Bone marrow (tissue), 2 donors: ENCODE results near the gene DPF1.
"Not testable (repeated sequence)": the region's sequence is repeated elsewhere in the genome, so short reads cannot be mapped to it uniquely, and the experiment has no call there.

Experiments
- DNase-seq, 2 donors: peaks; one replicate each; lab custom pipeline; 2025; lab: John Stamatoyannopoulos, UW

The DPF1 gene

DNA sequence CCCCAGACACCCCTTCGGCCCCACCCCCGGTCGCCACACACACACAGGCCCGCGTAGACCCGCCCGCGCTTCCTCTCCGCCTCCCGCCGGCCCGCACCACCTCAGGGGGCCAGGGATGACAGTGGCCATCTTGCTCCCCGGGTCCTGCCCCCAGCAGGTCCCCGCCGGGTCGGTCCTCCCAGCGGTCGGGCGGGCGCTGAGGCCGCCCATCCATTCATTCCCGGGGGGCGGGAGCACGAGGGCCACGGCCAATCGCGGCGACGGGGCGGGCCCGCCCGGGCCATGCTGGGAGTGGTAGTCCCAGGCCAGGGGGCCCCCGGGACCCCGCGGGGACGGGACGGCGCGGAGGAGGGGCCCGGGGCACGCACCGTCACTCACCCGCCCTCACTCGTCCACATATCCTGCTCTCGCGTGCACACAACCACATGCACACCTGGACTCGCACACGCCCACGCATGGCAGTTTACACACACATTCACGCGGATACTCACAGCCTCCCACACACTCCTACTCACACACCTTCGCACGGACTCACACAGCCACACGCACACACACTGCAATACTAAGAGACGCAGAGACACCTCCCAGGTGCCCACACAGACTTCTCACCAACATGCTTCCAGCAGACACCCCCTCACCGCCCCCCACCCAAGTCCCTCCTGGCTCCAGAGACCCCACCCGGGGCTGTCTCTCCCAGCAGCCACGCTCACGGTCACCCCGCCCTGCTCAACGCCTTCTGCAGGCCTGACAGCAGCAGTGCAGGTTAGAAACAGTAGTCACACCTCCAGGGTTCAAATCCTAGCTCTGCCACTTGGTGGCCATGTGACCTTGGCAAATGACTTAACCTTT, at the start of gene DPF1:
TSS of gene DPF1 (minus strand) at position 209 of the 849 bp plus-strand sequence. CDS start at position 129, 80 bp downstream.
- no peak for DNase-seq

- no peak for DNase-seq
These were observed 49.5 kb upstream of the DPF1 start for GRCh38 chr19:38273499-38273898.

GRCh38 chr19:38270587-38271167, 46.7 kb upstream of the DPF1 start:
- DNase-seq: no peak

- no peak for DNase-seq
These were observed 44.5 kb upstream of the DPF1 start for GRCh38 chr19:38268539-38268938.

DNA sequence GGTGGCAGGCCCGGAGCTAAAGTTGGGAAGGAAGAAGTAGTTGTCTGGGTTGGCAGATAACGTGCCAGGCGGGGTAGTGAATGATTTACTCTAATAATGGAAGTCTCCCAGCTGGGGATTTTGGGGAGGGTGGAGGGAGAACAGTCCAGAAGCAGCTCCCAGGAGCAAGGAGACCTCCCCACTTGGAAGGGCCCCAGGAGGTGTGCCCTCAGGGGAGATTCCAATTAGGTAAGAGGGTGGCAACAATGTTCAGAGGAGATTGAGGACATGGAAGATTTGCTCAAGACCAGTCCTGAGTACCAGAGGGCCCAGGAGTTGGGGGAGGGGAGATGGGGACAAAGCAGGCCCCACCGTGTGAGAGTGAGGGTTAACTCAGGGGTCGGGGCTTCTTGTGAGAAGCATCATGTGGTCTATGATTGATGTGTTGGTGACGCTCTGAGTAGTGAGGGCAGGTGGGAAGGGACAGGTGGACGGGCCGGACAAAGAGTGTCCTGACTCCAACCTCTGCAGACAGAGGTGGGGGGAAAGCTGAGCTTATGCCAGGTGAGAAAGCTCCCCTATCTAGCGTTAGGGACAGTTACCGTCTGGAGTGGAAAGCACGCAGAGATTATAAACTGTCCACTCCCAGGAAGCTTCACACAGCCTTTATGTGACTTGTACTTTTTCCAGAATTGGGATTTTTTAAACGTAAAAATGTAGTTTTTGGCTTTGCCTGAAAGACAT, 43.9 kb upstream of the DPF1 start:
- no peak for DNase-seq

DNA sequence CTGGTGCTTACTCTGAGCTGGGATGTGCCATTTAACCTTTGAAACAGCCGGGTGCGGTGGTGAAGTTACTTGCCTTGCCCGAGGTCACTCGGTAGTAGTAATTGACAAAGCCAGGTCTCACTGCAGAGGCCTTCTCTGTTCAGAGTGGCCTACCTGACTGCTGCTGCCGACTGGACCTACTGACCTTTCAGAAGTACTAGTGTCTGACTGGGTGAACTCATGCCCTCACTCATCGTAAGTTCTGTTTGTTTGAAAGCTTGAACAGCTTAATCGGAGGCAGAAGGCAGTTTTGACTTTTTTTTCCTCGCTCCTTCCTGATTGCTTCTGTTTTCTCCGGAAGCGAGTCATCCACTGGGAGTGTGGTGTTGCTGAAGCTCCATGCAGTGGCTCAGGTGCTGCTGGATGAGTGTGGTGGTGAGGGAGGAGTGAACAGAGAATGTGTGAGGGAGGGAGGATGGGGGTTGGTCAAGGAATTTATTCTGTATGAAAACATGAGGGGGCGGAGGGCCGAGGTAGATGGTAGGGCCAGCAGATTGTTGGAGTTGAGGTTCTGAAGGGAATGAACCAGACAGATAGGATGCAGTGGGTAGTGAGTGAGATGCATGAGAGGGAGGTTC, 43.1 kb upstream of the DPF1 start:
- DNase-seq: no peak

DNA sequence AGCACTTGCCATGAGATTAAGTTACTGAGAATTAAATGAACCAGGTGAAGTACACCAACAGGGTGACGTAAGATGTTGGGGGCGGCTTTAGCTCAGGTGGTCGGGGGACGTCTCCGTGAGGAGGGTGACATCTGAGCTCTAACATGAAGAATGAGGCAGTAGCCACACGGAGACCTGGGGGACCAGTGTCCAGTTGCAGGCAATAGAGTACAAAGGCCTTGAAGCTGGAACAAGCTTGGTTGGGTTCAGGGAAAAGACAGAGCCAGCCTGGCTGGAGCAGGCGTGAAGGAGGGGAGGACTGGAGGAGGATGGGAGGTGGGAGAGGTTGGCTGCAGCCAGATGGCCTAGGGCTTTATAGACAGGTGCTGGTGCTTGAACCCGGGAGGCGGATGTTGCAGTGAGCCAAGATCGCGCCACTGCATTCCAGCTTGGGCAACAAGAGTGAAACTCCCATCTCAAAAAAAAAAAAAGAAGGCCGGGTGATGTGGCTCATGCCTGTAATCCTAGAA, 42.0 kb upstream of the DPF1 start:
- DNase-seq: no peak

DNA sequence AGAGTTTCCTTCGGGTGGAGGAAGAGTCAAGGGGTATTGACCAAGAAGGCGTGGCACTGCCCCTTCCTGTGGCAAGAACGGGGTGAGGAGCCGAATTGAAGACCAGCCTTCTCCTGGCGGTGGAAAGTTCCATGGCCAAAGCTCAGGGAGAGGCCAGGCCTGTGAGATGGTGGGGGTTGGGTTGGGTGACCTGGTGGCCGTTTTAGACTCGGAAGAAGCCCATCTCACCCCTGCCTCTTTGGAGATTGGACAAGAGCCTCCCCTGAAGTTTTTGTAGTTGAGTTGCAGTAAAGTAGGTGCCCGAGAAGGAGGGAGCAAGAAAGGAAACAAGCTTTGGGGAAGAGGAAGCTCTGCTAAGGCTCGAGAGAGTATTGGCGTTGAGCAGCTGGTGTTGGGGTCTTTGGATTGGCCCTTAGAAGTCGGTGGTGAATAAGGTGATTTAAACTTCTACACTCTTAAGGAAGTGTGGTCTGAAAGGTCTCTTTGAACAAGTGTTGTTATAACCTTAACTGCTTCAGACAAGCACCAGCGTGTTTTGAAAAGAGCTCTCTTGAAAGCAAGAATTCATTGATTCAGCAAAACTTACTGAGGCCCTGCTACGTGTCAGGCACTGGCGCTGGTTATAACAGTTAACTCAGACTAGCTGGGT, 41.3 kb upstream of the DPF1 start:
- peak in 1 of 2 donors; percentile 68 for DNase-seq

- no peak for DNase-seq
These were observed 40.6 kb upstream of the DPF1 start, which contains the start of gene SPINT2 for GRCh38 chr19:38264486-38265212. SPINT2 (plus strand) TSS chr19:38264573; CDS start chr19:38264893, 320 bp downstream.

GRCh38 chr19:38263689-38264485, 39.9 kb upstream of the DPF1 start:
- peak; percentile 19 to 55 for DNase-seq

GRCh38 chr19:38262585-38263268, 38.7 kb upstream of the DPF1 start:
- DNase-seq: no peak

DNA sequence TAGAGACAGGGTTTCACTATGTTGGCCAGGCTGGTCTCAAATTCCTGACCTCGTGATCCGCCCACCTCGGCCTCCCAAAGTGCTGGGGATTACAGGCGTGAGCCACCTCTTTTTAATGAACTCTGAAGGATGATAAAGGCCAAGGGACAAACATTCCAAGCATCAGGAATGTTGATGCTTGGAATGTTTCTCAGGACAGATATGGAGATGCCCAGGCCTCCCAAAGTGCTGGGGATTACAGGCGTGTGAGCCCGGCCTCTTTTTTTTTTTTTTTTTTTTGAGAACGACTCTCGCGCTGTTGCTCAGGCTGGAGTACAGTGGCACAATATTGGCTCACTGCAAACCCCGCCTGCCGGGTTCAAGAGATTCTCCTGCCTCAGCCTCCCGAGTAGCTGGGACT, 37.9 kb upstream of the DPF1 start:
- not testable (repeated sequence) for DNase-seq

DNA sequence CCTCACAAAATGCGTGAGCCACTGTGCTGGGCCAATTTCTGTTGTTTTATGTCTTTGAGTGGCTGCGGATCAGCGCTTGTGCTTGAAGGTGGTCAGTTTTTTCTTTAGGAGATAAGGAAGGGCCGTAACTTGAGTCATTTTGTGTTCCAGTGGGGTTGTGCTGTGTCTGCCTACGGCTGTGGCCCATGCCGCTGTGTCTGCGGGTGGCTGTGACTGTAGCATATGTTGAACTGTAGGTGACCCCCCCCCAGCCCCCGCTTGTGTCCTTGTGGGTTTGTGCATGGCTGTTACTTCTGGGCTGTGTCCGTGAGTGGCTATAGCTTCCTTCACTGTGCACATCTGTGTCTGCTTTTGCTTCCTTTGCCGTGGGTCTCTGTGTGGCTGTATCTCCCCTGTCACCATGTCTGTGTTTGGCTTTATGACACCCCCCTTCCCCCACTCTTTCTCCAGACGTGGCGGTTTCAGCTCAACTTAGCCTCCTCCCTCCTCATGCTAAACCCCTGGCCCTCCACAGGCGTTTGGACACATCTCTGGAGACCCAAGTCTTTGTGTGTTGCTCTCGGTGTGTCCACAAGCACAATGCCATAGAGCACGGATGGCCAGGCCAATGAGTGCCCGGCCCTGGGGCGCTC, 31.5 kb upstream of the DPF1 start:
- DNase-seq: no peak

DNA sequence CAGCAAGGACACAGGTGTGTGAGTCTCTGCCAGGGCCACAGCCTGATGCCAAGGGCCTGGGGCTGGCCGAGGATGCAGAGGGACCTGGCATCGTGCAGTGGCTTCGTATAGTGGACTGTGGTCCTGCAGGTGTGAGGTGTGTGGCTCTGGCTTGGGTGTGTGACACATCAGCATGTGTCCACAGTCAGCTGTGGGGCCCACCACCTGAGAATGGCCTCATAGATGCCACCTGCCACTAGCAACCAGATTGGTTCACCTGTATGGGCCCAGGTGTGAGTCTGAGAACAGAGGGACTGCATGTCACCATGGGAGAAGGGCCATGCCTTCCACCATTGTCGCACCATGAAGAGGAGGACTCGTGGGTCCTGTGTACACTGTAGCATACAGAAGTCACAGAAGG, 29.8 kb upstream of the DPF1 start:
- DNase-seq: no peak

- DNase-seq: no peak
These were observed 29.1 kb upstream of the DPF1 start for GRCh38 chr19:38252941-38253691.

DNA sequence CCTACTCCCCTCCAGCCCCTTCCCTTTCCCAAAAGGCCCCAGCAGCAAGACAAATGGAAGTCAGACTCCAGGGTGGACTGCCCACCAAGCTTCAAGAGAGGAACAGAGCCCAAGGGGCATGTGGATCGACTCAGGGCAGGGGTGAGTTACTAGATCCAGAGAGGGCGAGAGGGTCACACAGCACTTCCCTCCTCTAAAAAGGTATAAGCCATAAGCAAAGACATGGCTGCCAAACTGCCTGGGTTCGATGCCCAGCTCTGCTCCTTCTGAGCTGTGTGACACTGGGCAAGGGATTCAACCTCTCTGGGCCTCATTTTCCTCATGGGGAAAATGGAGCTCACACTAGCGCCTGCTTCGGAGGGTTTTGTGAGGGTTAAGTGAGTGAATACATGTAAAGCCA, 28.4 kb upstream of the DPF1 start:
- DNase-seq: no peak

GRCh38 chr19:38251564-38252051, 27.6 kb upstream of the DPF1 start:
- DNase-seq: no peak
